Measurements from ENCODE around the gene KCNQ1. TPM values are rescaled to one million over a fixed set of nuclear protein-coding genes. Genes with fewer than 3 reads are reported as not detected.

Gene KCNQ1
- total RNA-seq, 4 donors from 2014 or later: 2.6 to 12.7 (median 4.9) TPM

DNA sequence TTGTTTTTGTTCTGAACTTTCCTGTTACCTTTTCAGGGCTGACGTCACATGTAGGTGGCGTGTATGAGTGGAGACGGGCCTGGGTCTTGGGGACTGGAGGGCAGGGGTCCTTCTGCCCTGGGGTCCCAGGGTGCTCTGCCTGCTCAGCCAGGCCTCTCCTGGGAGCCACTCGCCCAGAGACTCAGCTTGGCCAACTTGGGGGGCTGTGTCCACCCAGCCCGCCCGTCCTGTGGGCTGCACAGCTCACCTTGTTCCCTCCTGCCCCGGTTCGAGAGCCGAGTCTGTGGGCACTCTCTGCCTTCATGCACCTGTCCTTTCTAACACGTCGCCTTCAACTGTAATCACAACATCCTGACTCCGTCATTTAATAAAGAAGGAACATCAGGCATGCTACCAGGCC lies 47.8 kb upstream of the KCNQ1 start:
- 93% methylated on average over 3 of the region's 12 CpGs; no CpG with 5 or more reads in 1 of the 2 donors for WGBS, 2 donors (ENCODE audit: low coverage in 1 of 2)
- peaks cover 0 to 70% of the 10 kb centered on the region in 2 donors for H3K36me3 ChIP-seq
- H3K4me3 ChIP-seq: no peak overlapping the region
- TF ChIP-seq POLR2AphosphoS5 (IDR thresholded peaks at IDR 0.05): no peak
- no peak for TF ChIP-seq POLR2A (IDR thresholded peaks at IDR 0.05)
- TF ChIP-seq, protein P1, sequence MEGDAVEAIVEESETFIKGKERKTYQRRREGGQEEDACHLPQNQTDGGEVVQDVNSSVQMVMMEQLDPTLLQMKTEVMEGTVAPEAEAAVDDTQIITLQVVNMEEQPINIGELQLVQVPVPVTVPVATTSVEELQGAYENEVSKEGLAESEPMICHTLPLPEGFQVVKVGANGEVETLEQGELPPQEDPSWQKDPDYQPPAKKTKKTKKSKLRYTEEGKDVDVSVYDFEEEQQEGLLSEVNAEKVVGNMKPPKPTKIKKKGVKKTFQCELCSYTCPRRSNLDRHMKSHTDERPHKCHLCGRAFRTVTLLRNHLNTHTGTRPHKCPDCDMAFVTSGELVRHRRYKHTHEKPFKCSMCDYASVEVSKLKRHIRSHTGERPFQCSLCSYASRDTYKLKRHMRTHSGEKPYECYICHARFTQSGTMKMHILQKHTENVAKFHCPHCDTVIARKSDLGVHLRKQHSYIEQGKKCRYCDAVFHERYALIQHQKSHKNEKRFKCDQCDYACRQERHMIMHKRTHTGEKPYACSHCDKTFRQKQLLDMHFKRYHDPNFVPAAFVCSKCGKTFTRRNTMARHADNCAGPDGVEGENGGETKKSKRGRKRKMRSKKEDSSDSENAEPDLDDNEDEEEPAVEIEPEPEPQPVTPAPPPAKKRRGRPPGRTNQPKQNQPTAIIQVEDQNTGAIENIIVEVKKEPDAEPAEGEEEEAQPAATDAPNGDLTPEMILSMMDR (IDR thresholded peaks at IDR 0.05): no peak
- TF ChIP-seq EP300 (IDR thresholded peaks at IDR 0.05): no peak
- H3K4me1 ChIP-seq: peaks cover 0 to 62% (median 20%) of the 10 kb centered on the region in 3 donors
- H3K27me3 ChIP-seq: no peaks in the 10 kb centered on the region
- ATAC-seq: no peak
- peak overlapping the region in 2 of 4 donors; percentile 99 to 100 for H3K27ac ChIP-seq
- no peaks in the 10 kb centered on the region for H3K9me3 ChIP-seq

DNA sequence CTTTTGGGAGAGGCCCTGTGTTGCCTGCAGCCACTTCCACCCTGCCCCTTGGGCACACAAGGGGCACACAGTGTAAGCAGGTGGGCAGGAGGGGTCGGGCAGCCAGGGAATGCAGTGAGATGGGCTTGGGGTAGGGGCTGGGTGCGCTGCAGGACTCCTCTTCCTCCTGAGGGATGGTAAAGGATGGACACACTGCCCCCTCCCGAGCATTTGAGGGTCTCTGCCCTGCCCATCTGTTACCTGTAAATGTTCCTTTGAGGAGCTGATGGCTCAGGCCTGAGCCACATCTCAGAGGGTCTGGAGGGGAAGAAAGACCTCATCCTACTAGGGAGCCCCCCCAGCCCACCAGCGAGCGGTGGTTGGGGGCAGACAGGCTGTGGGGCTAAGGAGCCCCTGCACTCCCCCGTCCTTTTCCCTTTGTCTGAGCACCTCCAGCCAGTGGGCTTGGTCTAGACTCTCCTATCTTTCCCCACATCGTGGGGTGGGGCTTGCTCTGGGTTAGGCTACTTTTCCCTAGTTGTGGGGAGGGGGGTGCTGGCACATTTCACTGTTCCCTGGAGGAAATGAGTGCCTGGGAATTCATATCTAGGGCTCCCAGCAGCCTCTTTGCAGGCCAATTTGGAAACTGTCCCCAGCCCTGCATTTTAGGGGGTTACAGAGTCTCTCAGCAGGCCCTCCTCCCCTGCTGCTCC lies 46.0 kb upstream of the KCNQ1 start:
- Histone ChIP-seq H3K9me3 (no peaks in the 10 kb centered on the region), H3K36me3 (peaks cover 0 to 70% of the 10 kb centered on the region in 2 donors), H3K27ac (peak overlapping the region; percentile 96 to 99 (median 98)), H3K4me3 (no peak overlapping the region), H3K27me3 (no peaks in the 10 kb centered on the region), H3K4me1 (peaks cover 0 to 52% (median 24%) of the 10 kb centered on the region in 3 donors)
- no peak for TF ChIP-seq POLR2AphosphoS5 (IDR thresholded peaks at IDR 0.05)
- no peak for ATAC-seq
- WGBS, 2 donors (ENCODE audit: low coverage in 1 of 2): 80% methylated on average over 1 of the region's 7 CpGs; no CpG with 5 or more reads in 1 of the 2 donors

DNA sequence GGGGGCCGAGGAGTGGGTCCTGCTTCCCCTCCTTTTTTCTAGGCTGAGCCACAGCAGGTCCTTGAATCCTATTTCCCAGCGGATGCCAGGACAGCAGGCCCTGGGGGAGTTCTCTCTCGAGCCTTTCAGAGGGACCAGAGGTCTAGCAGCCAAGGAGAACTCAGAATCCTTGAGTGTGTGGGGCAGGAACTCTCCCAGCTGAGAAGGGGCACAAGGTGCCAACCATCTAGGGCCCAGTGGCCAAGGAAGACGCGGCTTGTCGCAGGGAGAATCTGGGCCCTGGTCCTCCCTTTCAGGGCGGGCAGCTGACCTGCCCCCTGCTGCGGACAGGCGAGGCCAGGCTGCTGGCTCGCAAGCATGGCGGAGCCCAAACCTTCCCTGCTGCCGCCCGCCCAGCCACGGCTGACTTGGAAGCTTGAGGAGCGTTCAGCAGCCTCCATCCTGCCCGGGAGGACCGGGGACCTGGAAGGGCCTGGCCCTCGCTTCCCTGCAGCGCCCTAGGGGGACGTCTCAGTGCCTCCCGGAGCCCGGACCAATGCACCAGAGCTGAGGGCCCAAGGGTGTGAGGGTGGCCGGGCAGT lies 45.2 kb upstream of the KCNQ1 start:
- Histone ChIP-seq H3K36me3 (peaks cover 0 to 70% of the 10 kb centered on the region in 2 donors), H3K4me1 (peaks cover 0 to 44% (median 24%) of the 10 kb centered on the region in 3 donors), H3K27ac (peak overlapping the region; percentile 96 to 99 (median 98)), H3K9me3 (no peaks in the 10 kb centered on the region), H3K27me3 (no peaks in the 10 kb centered on the region), H3K4me3 (peak overlapping the region; percentile 44 to 92)
- ATAC-seq: peak; percentile 2
- no peak for TF ChIP-seq EP300 (IDR thresholded peaks at IDR 0.05)
- TF ChIP-seq, protein P1 (IDR thresholded peaks at IDR 0.05): no peak
- 0% methylated on average over 1 of the region's 23 CpGs; no CpG with 5 or more reads in 1 of the 2 donors for WGBS, 2 donors (ENCODE audit: low coverage in 1 of 2)

DNA sequence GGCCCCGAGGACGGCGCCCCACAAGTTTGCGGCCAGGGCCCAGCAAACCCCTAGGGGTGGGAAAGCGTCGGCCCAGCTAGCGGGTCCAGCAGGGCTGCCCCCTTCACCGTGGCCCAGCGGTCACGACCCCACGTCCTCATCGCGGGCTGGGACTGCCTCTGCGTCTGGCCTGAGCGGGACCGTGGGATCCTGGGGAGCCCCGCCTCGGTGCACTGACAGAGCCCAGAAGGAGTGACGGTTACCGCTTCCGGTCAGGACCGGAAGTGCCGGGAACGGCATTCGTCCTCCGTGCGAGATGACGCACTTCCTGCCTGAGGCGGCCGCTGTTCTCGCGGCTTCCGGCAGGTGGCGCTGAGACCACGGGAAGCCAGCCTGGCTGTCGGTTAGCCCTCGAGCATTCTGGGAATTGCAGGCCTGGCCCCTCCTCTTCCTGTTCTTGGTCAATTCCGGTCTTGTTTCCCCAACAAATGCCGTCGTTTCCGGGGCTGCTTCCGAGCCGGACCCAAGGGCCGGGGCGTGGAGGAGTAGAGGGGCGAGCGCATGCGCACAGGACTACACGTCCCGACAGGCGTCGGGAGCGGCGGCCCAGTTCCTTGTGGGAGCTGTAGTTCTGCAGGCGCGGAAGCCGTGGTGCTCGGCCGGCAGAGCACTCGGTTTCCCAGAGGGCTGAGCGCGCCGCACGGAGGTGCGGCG lies 44.6 kb upstream of the KCNQ1 start, which contains the start of gene TSSC4:
Gene TSSC4, plus strand, starts transcription at position 682 of the 693 bp plus-strand sequence. CDS start 1,884 bp downstream, outside the sequence.
- peaks cover 0 to 64% of the 10 kb centered on the region in 2 donors for H3K36me3 ChIP-seq
- ATAC-seq: peak; percentile 95
- H3K4me1 ChIP-seq: peaks cover 0 to 38% (median 24%) of the 10 kb centered on the region in 3 donors
- TF ChIP-seq POLR2A (IDR thresholded peaks at IDR 0.05) (peak; percentile 90 to 93), POLR2AphosphoS5 (IDR thresholded peaks at IDR 0.05) (peak; percentile 98), EP300 (IDR thresholded peaks at IDR 0.05) (peak; percentile 7)
- TF ChIP-seq, protein P1 (IDR thresholded peaks at IDR 0.05): peak in 3 of 4 experiments; percentile 73 to 95 (median 93)
- H3K27me3 ChIP-seq: no peaks in the 10 kb centered on the region
- peak within 1 kb of the TSS; percentile 86 to 92 for H3K4me3 ChIP-seq
- no peaks in the 10 kb centered on the region for H3K9me3 ChIP-seq
- peak within 1 kb of the TSS; percentile 96 to 99 (median 98) for H3K27ac ChIP-seq
- no CpG with 5 or more reads among the region's 66 CpGs for WGBS, 2 donors (ENCODE audit: low coverage in 1 of 2)

DNA sequence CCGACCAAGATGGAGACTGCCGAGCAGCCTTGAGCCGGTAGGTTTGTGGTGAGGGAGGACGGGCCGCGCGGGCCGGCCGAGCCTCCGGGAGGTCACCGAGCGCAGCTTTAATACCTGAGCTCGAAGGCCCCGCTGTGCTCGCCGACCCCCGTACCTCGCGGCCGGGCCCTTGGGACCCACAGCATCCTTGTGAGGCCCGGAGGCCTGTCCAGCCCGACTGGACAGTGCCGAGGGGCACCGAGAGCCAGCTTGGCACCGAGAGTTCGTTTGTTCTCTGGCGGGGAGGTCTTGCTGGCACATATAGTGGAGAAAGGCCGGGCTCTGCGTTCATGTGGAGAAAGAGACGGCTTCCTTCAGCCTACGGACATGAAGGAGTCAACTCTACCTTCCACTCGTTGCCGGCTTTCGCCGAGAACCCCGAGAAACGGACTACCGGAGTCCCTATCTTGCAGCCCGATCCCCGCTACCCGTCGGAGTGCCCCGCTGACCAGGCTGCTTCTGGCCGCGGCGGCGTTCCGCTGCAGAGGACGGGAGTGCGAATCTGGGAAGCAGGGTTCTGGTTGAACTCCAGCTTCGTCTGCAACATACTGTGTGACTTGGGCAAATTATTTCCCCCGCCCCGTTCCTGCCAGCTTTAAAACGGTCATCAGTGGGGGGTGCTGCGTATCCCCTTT lies 43.9 kb upstream of the KCNQ1 start:
- H3K27me3 ChIP-seq: no peaks in the 10 kb centered on the region
- ATAC-seq: peak; percentile 2
- WGBS, 2 donors (ENCODE audit: low coverage in 1 of 2): 0% methylated on average over 8 of the region's 55 CpGs; no CpG with 5 or more reads in 1 of the 2 donors
- peaks cover 0 to 34% (median 24%) of the 10 kb centered on the region in 3 donors for H3K4me1 ChIP-seq
- peaks cover 0 to 57% of the 10 kb centered on the region in 2 donors for H3K36me3 ChIP-seq
- peak overlapping the region; percentile 82 to 98 (median 94) for H3K27ac ChIP-seq
- H3K9me3 ChIP-seq: no peaks in the 10 kb centered on the region
- H3K4me3 ChIP-seq: peak overlapping the region; percentile 86 to 92
- no peak for TF ChIP-seq POLR2AphosphoS5 (IDR thresholded peaks at IDR 0.05)
- TF ChIP-seq POLR2A (IDR thresholded peaks at IDR 0.05): peak; percentile 44 to 47
- TF ChIP-seq, protein P1 (IDR thresholded peaks at IDR 0.05): no peak

Measured in gastroesophageal sphincter (tissue), 4 donors.